Left hindlimb (tissue), 1 donor: Measurements from ENCODE around the gene ERFL.

Experiments used
- DNase-seq: peaks from one replicate; pipeline ENCODE4 v3.0.0-alpha.2; 2018

The ERFL gene

DNA sequence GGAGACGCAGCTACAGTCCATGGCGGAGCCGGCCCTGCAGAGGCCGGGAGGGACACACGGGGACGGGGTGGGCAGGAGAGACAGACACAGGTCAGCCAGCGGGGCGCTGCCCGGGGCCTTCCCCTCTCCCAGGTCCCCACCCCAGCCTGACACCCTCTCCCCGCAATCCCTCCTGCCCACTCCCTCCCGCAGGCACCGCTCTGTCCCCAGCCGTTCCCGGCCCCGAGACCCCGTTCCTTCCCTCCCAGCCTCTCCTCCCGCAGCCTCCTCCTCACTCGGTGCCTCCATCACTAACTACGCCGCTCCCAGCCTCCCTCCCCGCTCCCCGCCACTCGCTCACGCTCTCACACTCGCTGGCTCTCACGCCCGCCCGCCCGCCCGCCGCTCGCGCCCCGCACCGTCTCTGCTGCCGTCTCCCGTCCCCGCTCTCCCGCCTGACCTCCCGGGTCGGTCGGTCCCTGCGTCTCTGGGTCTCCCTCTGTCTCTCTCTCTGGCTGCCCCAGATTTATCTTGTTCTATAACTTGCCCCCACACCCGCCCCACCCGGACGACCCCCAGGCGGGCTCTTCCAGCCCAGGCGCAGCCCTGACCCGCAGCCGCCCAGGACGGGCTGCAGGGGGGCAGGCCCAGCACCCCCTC lies 15.2 kb downstream of the ERFL start:
- no peak for DNase-seq

DNA sequence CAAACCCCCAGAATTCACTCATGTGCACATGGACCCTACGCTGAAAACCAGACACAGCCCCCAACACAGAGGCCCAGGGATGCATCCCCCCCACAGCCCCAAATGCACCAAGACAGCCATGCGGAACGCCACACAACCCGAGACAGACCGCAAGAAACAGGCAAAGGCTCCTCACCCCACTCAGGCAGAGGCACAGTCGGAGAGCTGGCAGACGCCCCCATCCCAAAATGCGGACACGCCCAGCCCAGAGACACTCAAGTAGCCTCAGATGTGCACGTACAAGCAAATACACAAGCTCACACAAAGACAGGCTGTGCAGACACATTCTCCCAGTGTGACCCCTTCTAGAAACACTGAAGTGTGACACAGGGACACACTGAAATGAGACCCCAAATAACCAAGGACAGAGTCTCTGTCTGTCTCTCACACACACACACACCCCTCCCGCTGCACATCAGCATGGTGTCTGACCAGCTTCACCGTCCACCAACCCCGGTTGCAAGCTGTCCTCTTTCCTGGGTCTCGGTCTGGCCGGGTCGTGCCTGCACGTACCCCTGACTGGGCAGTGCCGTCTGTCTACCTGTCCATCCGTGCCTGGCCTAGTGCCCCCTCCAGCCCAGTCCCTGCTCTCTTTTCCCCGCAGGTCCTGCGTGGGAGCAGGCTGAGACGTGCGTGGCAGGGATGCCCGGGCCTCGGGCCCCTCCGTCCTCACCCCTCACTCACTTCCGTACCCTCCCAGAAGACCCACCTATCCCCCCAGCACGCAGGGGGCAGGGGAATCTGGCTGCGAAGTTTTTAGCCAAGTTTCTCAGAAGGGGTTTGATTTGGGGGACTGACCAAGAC lies 16.1 kb downstream of the ERFL start:
- DNase-seq: no peak

DNA sequence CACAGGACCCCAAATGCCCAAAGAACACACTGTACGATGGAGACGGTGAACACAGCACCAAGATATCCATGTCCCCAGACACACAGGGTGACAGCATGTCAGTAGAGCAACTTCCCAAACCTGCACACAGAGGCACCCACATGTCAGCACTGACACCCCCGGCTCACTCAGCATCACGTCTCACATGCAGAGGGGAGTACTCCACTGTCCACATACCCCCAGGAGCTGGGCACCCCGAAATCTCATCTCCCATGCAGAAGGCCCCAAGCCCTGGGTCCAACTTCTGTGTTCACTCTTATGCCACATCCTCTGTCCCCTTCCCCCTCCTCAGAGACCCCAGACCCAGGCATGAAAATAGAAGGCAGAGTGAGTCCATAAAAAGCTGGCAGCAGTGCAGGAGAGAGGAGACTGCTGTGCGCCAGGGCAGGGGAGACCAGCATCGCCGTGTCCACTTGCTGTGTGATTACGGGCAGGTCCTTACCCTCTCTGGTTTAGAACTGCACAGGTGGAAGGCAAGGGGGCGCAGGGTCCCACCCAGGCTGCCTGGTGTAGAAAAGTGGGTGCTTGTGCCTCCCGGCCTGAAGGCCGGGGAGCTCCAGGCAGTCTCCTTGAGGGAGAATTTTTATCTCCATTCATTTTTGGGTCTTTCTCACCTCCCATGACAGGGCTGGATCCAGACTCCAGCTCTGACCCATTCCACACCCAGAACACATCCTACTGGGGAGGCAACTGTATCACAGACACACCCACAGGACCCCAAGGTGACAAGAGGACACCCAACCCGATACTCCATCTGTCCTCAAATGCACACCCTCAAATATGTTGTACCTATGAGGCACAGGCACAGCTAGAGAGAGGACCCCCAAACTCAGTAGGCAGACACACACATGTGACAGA lies 17.0 kb downstream of the ERFL start:
- DNase-seq: no peak

DNA sequence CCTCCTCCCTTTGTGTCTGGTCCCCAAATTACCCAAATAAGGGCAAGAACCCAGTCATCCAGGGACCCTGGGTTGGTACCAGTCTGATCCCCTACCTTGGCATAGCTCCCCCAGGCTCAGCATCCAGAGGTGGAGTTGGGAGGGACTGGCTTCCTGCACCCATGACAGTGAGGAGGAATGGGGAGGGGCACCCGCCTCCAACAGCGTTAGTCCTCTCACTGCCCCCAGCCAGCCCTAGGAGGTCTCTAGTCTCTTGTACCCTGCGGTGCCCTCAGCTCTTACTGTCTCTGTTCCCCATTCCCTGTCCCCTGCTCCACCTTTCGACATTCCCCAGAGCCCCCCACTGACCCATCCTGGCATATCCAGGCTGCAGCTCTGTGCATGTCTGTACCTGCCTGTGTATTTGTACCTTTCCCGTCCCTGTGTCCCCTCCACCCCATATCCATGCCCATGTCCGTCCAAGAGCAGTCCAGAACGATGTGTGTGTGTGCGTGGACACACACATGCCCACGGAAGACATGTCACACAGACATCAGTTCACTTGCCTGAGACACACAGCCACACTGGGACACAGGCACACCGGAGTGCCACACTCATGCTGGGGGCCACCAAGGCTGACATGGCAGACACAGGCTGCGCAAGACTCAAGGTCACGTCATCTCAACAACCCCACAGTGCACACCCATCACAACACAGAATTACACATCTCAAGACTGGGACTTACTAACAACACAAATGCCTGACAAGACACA lies 17.8 kb downstream of the ERFL start:
- no peak for DNase-seq

GRCh38 chr19:41909706-41910105 lies 18.5 kb downstream of the ERFL start:
- DNase-seq: no peak

GRCh38 chr19:41908724-41909464 lies 19.4 kb downstream of the ERFL start:
- no peak for DNase-seq

- DNase-seq: no peak
These were observed 20.1 kb downstream of the ERFL start for GRCh38 chr19:41907994-41908615.

DNA sequence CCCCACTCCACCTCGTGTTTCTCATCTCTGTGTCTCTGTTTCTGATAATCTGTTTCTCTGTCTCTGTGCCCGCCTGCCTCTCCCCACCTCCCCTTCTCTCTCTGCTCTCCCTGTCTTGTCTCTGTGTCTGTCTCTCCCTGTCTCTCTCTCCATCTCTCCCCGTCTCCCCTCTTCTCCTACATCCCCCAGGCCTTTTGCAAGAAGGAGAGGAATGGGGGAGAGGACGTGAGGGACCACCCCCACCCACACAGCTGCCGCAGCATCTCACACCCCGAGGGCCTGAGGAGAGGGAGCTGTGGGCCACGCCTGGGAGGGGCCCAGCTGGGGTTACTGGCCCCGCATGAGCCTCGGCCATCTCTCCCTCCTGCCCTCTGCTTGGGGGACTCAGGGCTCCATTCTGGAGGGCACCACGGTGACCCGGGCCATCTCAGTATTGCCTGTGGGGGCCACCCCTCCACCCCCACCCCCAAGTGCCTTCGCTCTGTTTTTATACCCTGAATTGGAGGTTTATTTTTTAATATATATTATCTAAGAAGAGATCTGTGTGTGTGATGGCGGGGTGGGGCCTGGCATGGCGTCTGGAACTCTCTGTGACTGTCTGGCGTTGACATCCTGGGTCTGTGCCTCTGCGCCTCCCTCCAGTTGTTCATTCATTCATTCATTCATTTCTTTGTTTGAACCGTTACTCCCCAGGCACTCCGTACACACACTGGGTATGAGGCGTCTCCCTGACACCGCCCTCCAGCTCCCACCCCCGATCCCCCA lies 21.2 kb downstream of the ERFL start:
- DNase-seq: no peak

GRCh38 chr19:41906271-41906670 lies 22.0 kb downstream of the ERFL start:
- no peak for DNase-seq

GRCh38 chr19:41905273-41906002 lies 22.8 kb downstream of the ERFL start:
- DNase-seq: no peak

GRCh38 chr19:41904118-41904870 lies 24.0 kb downstream of the ERFL start:
- DNase-seq: no peak

GRCh38 chr19:41903193-41903953 lies 24.9 kb downstream of the ERFL start:
- no peak for DNase-seq

- no peak for DNase-seq
These were observed 25.7 kb downstream of the ERFL start for GRCh38 chr19:41902594-41902993.

GRCh38 chr19:41901707-41902360 lies 26.4 kb downstream of the ERFL start:
- no peak for DNase-seq

DNA sequence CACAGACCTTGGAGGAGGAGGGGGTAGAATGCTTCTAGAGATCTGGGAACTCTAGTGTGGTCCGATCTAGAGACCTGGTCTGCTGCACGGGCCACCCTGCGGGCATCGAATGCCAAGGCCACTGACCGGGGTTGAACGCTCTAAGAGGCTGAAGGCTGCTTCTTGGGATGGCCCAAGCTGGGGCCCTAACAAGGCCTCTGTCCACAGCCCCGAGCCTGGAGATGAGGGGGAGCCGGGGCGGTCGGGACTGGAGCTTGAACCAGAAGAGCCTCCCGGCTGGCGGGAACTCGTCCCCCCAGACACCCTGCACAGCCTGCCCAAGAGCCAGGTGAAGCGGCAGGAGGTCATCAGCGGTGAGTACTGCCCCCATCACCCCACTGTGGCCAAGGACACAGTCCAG lies 30.0 kb downstream of the ERFL start:
- no peak for DNase-seq

DNA sequence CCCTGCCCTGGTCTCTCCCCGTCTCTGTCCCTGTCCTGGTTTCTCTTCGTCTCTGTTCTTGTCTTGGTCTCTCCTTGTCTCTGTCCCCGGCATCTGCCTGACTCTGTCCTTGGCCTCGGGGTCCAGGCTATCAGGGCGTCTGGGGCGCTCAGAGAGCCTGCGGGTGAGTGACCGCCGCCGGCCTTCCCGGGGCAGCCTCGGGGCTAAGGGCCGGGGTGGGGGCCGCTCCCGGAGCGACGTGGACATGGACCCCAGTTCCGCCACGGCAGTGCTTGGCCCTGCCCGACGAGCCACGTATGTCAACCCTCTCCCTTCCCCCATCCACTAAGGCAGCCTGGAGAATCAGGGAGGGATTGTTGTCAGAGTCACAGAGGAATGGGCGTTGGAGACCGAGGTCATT lies 30.4 kb downstream of the ERFL start:
- no peak for DNase-seq

DNA sequence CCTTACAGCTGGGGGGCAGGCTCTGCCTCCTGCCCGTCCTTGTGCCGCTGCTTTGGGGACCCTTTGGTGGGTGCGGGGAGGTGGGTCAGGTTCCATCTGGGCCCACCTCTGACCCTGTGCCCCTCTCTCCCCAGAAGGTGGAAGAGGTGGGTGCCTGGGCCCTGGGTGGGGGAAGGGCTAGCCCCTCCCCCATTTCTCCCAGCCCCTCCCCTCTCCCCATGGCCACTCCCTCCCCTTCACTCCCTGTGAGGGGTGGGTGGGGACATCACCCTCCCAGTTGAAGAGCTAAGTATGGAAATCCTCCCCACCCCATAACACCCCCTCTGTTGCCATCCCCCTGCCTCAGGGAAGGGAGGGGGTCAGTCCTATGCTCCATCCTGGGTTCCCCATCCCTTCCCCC lies 31.1 kb downstream of the ERFL start:
- DNase-seq: no peak

DNA sequence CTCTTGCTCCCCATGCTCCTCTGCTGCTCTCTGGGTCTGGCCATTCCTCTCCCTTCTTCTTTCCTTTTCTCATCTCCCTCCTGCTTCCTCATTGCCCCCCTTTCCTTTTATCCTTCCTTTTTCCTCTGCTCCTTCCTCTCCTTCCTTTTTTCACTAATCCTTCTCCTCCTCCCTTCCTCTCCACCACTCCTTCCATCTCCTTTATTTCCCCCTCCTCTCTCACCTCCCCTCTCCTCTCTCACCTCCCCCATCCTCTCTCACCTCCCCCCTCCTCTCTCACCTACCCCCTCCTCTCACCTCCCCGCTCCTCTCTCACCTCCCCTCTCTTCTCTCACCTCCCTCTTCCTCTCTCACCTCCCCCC lies 31.7 kb downstream of the ERFL start:
- DNase-seq: no peak
